Measurements from ENCODE around the gene CELF1.

Gene CELF1

GRCh38 chr11:47508240-47508957, 44.5 kb downstream of the CELF1 start:
- no peak for DNase-seq

- DNase-seq: no peak
Observed at GRCh38 chr11:47507563-47508239, 45.2 kb downstream of the CELF1 start.

GRCh38 chr11:47506795-47507562, 46.0 kb downstream of the CELF1 start:
- DNase-seq: no peak

- no peak for DNase-seq
Observed at GRCh38 chr11:47506373-47506772, 46.6 kb downstream of the CELF1 start.

- no peak for DNase-seq
Observed at GRCh38 chr11:47504910-47505309, 48.0 kb downstream of the CELF1 start.

GRCh38 chr11:47503227-47503626, 49.7 kb downstream of the CELF1 start:
- no peak for DNase-seq

- DNase-seq: no peak
Observed at GRCh38 chr11:47502767-47503166, 50.2 kb downstream of the CELF1 start.

- no peak for DNase-seq
Observed at GRCh38 chr11:47501101-47501500, 51.8 kb downstream of the CELF1 start.

GRCh38 chr11:47500121-47500520, 52.8 kb downstream of the CELF1 start:
- no peak for DNase-seq

- DNase-seq: no peak
Observed at GRCh38 chr11:47499614-47500013, 53.3 kb downstream of the CELF1 start.

GRCh38 chr11:47499161-47499560, 53.8 kb downstream of the CELF1 start:
- DNase-seq: no peak

GRCh38 chr11:47498584-47499152, 54.3 kb downstream of the CELF1 start:
- no peak for DNase-seq

GRCh38 chr11:47498149-47498548, 54.8 kb downstream of the CELF1 start:
- no peak for DNase-seq

GRCh38 chr11:47496808-47497207, 56.1 kb downstream of the CELF1 start:
- DNase-seq: no peak

- no peak for DNase-seq
Observed at GRCh38 chr11:47495856-47496217, 57.1 kb downstream of the CELF1 start.

GRCh38 chr11:47495011-47495855, 57.7 kb downstream of the CELF1 start:
- DNase-seq: no peak

GRCh38 chr11:47489395-47489755, 63.6 kb downstream of the CELF1 start:
- DNase-seq: no peak

GRCh38 chr11:47488674-47489394, 64.1 kb downstream of the CELF1 start:
- no peak for DNase-seq

GRCh38 chr11:47488111-47488510, 64.8 kb downstream of the CELF1 start:
- DNase-seq: no peak

- DNase-seq: no peak
Observed at GRCh38 chr11:47487421-47487820, 65.5 kb downstream of the CELF1 start.

- DNase-seq: no peak
Observed at GRCh38 chr11:47485107-47485506, 67.8 kb downstream of the CELF1 start.

GRCh38 chr11:47483457-47483856, 69.5 kb downstream of the CELF1 start:
- DNase-seq: no peak

Data from effector CD4-positive, alpha-beta T cell (primary cell).